Liver (tissue), 9 donors: ENCODE data around the gene TOB1. TPM values are rescaled to one million over a fixed set of nuclear protein-coding genes. Genes with fewer than 3 reads are reported as not detected.

Experiments used
- DNase-seq: peaks from one replicate; pipeline ENCODE4 v3.0.0-alpha.2; 2017; ENCODE audit warnings: low spot score
- H3K27ac ChIP-seq, 2 donors: one replicate each; pipeline ENCODE4 v1.7.0; 2013; ENCODE audit warnings: inconsistent platforms in 2 of 2, low read length in 2 of 2, control low read depth in 1 of 2, low read depth in 1 of 2, mild to moderate bottlenecking in 1 of 2
- H3K27me3 ChIP-seq, 4 donors: one replicate each; pipeline versions ENCODE4 v1.6.1 to v1.7.0; 2013; ENCODE audit warnings: low read length in 3 of 4, inconsistent platforms in 1 of 4, mild to moderate bottlenecking in 1 of 4, moderate library complexity in 1 of 4; ENCODE audit not compliant: control insufficient read depth in 4 of 4, insufficient read depth in 4 of 4
- H3K36me3 ChIP-seq, 4 donors: one replicate each; pipeline versions ENCODE4 v1.6.1 to v1.7.0; 2013; ENCODE audit warnings: low read length in 3 of 4, mild to moderate bottlenecking in 3 of 4, low read depth in 1 of 4, moderate library complexity in 1 of 4; ENCODE audit not compliant: control insufficient read depth in 4 of 4, insufficient read depth in 3 of 4
- H3K4me1 ChIP-seq, 4 donors: one replicate each; pipeline versions ENCODE4 v1.6.1 to v1.7.0; 2013; ENCODE audit warnings: low read length in 3 of 4, mild to moderate bottlenecking in 3 of 4, moderate library complexity in 1 of 4; ENCODE audit not compliant: control insufficient read depth in 4 of 4, insufficient read depth in 4 of 4
- H3K4me3 ChIP-seq, 3 donors: one replicate each; pipeline versions ENCODE4 v1.6.1 to v1.7.0; 2013; ENCODE audit warnings: low read length in 3 of 3, control low read depth in 1 of 3, low read depth in 1 of 3, mild to moderate bottlenecking in 1 of 3
- H3K9ac ChIP-seq, 2 donors: one replicate each; pipeline ENCODE4 v1.7.0; 2013; ENCODE audit warnings: low read length in 2 of 2, mild to moderate bottlenecking in 2 of 2, moderate library complexity in 2 of 2, control low read depth in 1 of 2, low read depth in 1 of 2
- H3K9me3 ChIP-seq, 4 donors: one replicate each; pipeline versions ENCODE4 v1.6.1 to v1.7.0; 2013; ENCODE audit warnings: low read length in 3 of 4; ENCODE audit not compliant: control insufficient read depth in 4 of 4
- ATF3 ChIP-seq: IDR thresholded peaks from 2 replicates; pipeline ENCODE4 v1.6.1; 2016; ENCODE audit warnings: antibody characterized with exemption
- CTCF ChIP-seq: fragments of 150-350 bp; IDR thresholded peaks from 2 replicates; pipeline ENCODE4 v1.5.1; 2017; ENCODE audit warnings: improper control_type of control experiment, low read depth, low read length; ENCODE audit not compliant: missing input control
- EGR1 ChIP-seq, 2 donors: IDR thresholded peaks; 2 replicates each; pipeline ENCODE4 v1.6.1; 2016 to 2018; ENCODE audit warnings: antibody characterized with exemption in 2 of 2, low read depth in 2 of 2
- FOXA1 ChIP-seq: IDR thresholded peaks from 2 replicates; pipeline ENCODE4 v1.6.1; 2016; ENCODE audit warnings: antibody characterized with exemption
- GABPA ChIP-seq, 2 donors: IDR thresholded peaks in 1 of 2; conservative IDR thresholded peaks in 1 of 2; 2 replicates each; pipeline ENCODE4 v1.6.1; 2016; ENCODE audit warnings: antibody characterized with exemption in 2 of 2, mild to moderate bottlenecking in 1 of 2, moderate library complexity in 1 of 2
- HNF4A ChIP-seq, 2 donors: conservative IDR thresholded peaks; 2 replicates each; pipeline ENCODE4 v1.6.1; 2016; ENCODE audit warnings: antibody characterized with exemption in 2 of 2, mild to moderate bottlenecking in 2 of 2
- JUND ChIP-seq, 2 donors: IDR thresholded peaks; 2 replicates each; pipeline ENCODE4 v1.6.1; 2016; ENCODE audit warnings: antibody characterized with exemption in 2 of 2
- MAX ChIP-seq: IDR thresholded peaks from 2 replicates; pipeline ENCODE4 v1.6.1; 2016; ENCODE audit warnings: antibody characterized with exemption
- NR2F2 ChIP-seq: IDR thresholded peaks from 2 replicates; pipeline ENCODE4 v1.6.1; 2016; ENCODE audit warnings: antibody characterized with exemption
- RAD21 ChIP-seq, 2 donors: IDR thresholded peaks; 2 replicates each; pipeline ENCODE4 v1.6.1; 2016; ENCODE audit warnings: antibody characterized with exemption in 2 of 2, mild to moderate bottlenecking in 2 of 2
- REST ChIP-seq: IDR thresholded peaks from 2 replicates; pipeline ENCODE4 v1.6.1; 2016; ENCODE audit warnings: antibody characterized with exemption, mild to moderate bottlenecking
- RXRA ChIP-seq, 2 donors: IDR thresholded peaks; 2 replicates each; pipeline ENCODE4 v1.6.1; 2017 to 2018; ENCODE audit warnings: antibody characterized with exemption in 2 of 2, mild to moderate bottlenecking in 1 of 2
- TAF1 ChIP-seq: conservative IDR thresholded peaks from 2 replicates; pipeline ENCODE4 v1.6.1; 2016; ENCODE audit warnings: antibody characterized with exemption, mild to moderate bottlenecking
- YY1 ChIP-seq: IDR thresholded peaks from 2 replicates; pipeline ENCODE4 v1.6.1; 2016; ENCODE audit warnings: antibody characterized with exemption, mild to moderate bottlenecking
- ZBTB33 ChIP-seq: IDR thresholded peaks from 2 replicates; pipeline ENCODE4 v1.6.1; 2016; ENCODE audit warnings: antibody characterized with exemption
- WGBS: extraction: QIAGEN DNeasy Blood & Tissue Kit; methylation state at CpG from one replicate; pipeline ENCODE4 v1.1.7; 2013; 5-methylcytosine and 5-hydroxymethylcytosine counted together
- polyA plus RNA-seq, 2 donors: library from polyadenylated mRNA; stranded (reverse) in 1 of 2; unstranded in 1 of 2; fragments of 200-250 nt in 1 of 2; fragments of >200 nt in 1 of 2; fragmentation: Nextera tagmentation in 1 of 2; extraction: Ambion mirVana in 1 of 2; gene quantifications; one replicate each; pipeline versions ENCODE4 v1.2.1 to v1.2.3, GENCODE V29; 2013 to 2015
- total RNA-seq, 2 donors: library from RNA; depleted of rRNA; stranded (reverse); fragments of >200 nt; gene quantifications; one replicate each; pipeline ENCODE4 v1.2.3, GENCODE V29; 2014
- donor health status: healthy.
- donor health status: healthy.
- donor health status: healthy.
- donor health status: healthy.
- donor health status: healthy.

Gene TOB1
- total and polyA plus RNA-seq, 4 donors, result 10.2 to 132 (median 37.8) TPM

- H3K4me1 ChIP-seq, result peaks cover 4 to 15% (median 10%) of the 10 kb centered on the region in 4 donors
- H3K9me3 ChIP-seq, result no peaks in the 10 kb centered on the region
- 93% methylated on average over 17 of the region's 17 CpGs for WGBS
- no peak for DNase-seq
- TF ChIP-seq HNF4A (conservative IDR thresholded peaks at IDR 0.05), result no peak
- TF ChIP-seq EGR1 (IDR thresholded peaks at IDR 0.05; ENCODE audit: low read depth in 2 of 2), result no peak
- no peak for TF ChIP-seq MAX
- TF ChIP-seq RXRA (IDR thresholded peaks at IDR 0.05), result no peak
- TF ChIP-seq REST, result no peak
- no peak for TF ChIP-seq FOXA1
- no peak for TF ChIP-seq RAD21 (IDR thresholded peaks at IDR 0.05)
- no peak for TF ChIP-seq ZBTB33
- TF ChIP-seq CTCF, result no peak
- TF ChIP-seq JUND (IDR thresholded peaks at IDR 0.05), result no peak
- no peak for TF ChIP-seq GABPA (IDR thresholded peaks at IDR 0.05 in 1 of 2, conservative IDR thresholded peaks at IDR 0.05 in 1 of 2)
- no peak for TF ChIP-seq YY1
- no peak for TF ChIP-seq NR2F2
- no peak for TF ChIP-seq TAF1
- TF ChIP-seq ATF3, result no peak
- no peak overlapping the region for H3K27ac ChIP-seq
- no peak overlapping the region for H3K9ac ChIP-seq
- H3K4me3 ChIP-seq, result no peak overlapping the region
- no peaks in the 10 kb centered on the region for H3K27me3 ChIP-seq
- H3K36me3 ChIP-seq, result no peaks in the 10 kb centered on the region
These were observed 33.6 kb upstream of the TOB1 start for GRCh38 chr17:50899559-50900319.
